NCI-H345 treated with DMSO at 0.1 percent for 48 hours (cell line): ENCODE measurements around the gene VOPP1.

Source experiments
- DNase-seq: peaks from one replicate; lab custom pipeline; 2025; ENCODE audit not compliant: unreplicated experiment; lab: John Stamatoyannopoulos, UW

Gene VOPP1

DNA sequence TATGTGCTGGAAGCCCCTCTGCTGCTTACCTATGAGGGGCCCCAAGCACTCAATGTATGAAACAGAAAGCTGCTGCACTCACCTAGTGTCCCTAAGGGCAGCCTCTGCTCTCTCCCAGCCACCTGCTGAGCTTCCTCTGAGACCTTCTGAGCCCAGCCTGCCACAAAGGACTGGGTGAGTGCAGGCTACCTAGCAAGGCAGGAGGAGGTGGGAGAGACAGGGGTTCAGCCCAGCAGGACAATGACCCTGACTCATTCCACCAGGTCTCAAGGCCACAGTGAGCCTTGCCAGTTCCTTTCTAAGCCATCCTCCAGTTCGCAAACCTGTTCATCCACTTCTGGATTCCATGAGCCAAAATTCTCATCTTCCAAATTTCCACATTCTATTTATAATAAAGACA lies 16.3 kb downstream of the VOPP1 start:
- DNase-seq: no peak

DNA sequence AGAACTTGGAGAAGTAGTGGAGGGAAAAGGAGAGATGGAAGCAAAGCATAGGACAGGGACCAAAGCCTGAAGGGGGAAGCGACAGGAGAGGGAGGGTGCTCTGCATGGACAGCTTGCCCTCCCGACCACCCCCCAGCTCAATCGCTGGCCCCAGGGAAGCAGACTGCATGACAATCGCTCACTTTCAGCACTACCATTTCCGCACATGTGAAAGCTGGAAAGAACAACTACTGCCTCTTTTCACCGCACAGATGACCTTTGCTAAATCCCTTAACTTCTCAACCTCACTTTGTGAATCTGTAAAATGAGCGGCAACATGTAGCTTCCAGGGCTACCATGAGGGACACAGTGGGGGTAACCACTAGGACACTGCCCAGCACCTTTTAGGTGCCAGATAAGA lies 17.1 kb downstream of the VOPP1 start:
- no peak for DNase-seq

DNA sequence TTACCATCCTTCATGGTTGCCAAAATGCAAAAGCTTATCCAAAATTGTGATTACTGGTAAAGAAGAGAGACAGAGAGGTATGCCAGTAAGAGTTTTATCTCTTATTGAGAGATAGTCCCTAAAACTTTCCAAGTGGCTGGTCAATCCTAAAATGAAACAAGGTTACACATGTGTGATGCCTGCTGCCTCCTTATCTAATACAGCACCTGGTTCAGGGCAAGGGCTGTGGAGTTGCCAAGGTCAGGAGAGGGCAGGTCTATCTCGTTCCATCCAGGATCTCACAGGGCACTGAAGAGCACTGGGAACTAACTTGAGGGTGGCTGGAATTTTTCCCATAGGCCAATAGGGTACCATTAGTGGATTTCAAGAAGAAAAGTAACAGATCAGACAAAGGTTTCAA lies 18.3 kb downstream of the VOPP1 start:
- DNase-seq: no peak

DNA sequence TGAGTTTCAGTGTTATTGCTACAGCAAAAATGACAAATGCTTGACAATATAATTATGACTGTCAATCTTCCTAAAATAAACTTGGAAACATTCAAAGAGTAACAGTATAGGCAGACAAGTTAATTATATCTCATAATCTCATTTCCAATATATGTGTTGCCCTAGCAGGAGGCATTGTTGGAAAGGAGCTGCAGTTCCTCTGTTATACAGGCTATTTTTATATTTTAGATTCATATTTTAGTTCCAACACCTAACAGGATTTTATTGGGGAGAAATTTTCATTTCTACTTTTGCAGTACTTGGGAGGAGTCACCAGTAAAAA lies 19.3 kb downstream of the VOPP1 start:
- DNase-seq: no peak

DNA sequence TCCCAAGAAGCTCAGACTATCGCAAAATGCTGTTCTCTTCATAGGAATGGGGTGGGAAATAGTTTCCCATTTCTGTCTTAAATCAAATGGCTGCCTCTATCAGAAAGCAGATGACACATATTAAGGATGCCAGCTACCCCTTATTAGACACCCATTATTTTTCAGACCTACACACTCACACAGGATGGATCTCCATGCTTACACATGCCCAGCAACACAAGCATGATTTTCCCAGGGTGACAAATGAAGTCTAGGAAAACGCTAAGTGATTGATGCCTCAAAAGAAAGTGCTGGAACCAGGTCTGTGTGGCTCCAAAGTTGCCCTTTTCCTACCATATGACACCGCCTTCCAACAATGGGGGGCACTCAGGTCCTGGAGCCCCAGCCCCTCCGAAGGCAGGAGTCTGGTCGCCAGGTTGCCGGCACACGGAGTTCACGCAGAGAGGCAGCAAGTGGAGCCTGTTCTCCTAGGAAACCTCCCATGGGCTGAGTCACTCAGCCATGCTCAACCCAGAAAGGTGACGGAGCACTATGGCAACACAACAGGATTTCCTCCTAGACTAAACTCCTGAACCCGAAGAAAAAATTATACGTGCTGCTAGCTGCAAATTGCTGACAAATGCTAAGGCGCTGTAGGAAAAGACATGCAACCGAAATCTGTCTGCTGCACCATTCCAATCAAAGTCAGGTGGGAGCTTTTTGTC lies 19.8 kb downstream of the VOPP1 start:
- no peak for DNase-seq

DNA sequence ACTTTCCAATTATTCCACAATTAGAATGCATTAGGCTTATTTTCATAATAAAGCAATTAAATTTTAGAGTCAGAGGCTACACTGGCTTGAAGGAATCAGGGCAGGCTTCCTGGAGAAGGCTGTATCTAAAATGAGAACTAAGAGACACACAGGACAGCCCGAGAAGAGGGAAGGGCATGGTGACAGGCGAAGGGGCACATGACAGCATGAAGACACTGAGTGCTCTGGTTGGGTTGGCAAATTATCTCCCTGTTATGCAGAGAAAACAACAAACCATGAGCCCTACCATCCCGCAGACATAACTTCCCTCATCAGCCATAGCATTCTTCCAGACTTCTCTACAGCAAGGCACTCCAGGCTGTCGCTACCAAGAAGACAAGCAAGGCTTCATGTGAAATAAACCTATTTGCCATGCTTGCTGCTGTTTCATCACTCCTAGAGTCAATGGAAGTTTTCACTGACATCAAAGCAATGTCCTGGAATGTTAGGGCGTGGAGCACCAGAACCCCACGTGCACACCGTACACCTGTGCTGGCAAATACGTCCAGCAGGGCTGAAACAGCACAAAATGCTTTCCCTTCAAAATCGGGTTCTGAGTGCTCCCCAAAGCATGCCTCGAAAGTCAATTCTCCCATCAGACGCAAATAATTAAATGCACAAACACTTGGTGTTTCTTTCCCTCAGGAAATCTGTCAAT lies 21.3 kb downstream of the VOPP1 start:
- DNase-seq: no peak

DNA sequence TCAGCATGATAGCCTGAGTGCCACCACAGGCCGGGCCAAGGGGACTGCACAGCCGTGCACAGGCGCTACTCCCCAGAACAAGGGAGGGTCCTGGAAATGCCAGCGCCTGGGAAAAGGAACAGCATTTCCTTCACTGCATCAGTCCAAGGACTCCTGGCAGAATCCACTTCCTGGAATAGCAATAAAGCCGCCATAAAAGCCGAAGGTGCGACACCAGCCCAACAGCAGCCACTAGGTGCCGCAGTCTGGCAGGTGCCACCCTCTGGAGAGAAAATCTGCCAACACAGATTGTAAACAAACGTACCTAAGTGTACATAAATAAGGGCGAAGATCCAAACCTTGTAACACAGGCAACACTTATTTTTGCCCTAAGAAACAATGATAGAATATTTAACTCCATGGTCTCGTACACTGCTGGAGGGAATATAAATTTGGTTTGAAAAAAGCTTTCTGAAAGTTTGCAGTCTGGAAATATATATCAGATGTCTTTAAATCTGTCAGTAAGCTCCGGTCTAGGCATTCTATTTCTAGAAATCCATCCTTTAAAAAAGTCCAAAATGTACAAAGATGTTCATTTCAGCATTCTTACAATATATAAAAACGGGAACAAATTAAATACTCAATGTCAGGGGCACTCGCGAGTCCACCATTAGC lies 22.2 kb downstream of the VOPP1 start:
- DNase-seq: no peak

DNA sequence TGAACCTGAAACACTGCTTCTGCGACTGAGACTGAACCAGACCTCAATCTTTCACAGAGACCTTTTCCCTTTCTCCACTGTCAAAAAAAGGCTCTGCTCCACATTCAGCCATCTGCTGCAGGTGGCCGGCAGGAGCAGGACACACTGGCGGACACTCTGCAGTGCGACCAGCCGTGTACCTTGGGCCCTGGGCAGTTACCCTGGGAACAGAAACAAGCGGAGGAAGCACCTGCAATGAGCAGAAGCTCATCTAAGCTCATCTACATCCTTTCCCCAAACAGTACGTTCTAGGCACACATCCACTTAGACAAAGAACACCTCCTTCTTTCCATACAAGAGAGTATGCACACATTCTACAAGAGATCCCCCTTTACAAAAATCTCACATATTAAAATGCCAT lies 22.8 kb downstream of the VOPP1 start:
- no peak for DNase-seq

DNA sequence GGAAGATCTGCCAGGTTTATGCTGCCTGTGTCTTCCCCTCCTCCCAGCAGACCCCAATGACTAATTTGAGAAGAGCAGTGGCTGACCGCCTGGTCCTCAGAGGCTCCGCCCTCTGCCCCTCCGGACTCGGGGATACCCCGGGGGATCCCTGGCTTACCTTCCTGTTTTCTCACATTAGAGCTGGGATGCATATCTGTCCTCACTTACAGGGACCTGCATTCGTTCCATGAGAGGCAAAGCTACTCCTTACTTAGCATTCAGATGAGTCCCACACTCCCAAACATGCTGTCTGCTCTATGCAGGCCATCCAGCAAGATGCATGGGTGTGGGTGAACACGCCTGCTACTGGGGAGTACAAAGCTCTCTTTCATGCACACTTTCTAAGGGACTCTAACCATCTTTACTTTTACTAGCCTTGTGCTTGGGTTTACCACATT lies 24.0 kb downstream of the VOPP1 start:
- no peak for DNase-seq

DNA sequence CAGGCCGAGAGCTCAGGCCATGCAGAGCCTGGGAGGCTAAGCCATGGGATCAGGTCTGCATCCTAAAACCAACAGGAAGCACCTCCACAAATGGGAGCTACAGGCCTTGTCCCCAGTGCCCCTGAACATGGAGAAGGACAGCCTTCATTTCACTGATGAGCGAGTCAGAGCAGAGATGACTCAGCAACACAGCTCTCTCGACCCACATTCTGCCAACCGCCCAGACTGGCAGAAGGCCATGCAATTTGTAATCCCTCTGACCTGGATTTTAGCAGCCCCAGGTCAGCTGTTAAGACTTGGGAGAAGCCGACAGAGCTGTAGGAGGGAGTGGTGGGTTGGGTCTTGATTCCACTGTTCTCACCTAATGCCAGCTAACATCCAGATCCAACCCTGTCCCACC lies 25.5 kb downstream of the VOPP1 start:
- DNase-seq: no peak

DNA sequence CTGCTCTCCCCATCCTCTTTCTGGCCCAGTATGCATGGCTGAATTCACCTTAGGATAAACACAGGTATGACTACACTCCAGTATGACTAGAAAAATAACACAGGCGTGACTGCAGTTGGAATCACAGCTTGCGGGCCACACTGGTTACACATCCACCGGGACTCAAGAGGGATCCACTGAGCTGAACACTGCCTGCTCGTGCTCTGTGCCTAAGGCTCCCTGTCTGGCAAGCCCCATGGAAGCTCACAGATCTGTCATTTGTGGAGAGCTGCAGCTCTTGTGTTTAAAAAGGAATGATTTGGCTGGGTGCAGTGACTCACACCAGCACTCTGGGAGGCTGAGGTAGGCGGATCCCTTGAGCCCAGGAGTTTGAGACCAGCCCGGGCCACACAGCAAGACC lies 26.8 kb downstream of the VOPP1 start:
- no peak for DNase-seq

DNA sequence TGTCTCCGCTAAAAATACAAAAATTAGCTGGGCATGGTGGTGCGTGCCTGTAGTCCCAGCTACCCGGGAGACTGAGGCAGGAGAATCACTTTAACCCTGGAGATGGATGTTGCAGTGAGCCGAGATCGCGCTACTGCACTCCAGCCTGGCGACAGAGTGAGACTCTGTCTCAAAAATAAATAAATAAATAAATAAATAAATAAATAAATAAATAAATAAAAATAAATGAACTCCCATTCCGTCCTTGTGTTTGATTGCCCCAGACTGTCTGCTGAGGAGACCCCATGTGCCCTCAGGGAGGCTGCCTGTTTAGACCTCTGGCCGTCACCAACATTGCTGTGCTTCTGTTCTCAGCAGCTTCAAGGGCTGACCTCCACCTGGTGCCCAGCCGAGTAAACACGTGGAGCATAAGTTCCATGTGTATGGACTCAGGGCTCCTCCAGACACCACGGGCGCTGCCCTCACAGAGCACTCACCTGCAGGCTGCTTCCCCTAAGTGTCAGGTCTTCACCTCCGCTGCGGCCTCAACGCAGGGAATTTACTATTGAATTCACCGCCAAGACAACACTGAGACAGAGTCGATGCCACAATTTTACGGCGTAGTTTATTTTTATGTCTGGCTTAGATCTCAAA lies 32.0 kb downstream of the VOPP1 start:
- DNase-seq: no peak

DNA sequence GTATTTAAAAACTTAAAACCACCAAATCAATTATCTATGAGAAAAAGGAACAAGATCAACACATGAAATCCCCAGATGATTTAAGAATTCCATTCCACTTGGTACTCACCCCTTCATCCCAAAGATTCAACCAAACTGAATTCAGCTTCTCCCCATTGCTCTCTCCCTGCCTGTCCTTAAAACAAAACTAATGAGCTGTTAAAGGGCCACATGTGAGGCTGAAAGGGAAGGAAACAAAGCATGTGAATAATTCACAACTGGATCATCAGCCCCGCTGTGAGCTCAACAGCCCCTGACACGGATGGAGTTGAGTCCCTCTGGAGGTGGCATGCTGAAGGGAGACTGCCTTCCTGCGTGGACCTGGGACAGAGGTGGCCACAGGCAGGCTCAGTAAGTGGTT lies 32.9 kb downstream of the VOPP1 start:
- no peak for DNase-seq

DNA sequence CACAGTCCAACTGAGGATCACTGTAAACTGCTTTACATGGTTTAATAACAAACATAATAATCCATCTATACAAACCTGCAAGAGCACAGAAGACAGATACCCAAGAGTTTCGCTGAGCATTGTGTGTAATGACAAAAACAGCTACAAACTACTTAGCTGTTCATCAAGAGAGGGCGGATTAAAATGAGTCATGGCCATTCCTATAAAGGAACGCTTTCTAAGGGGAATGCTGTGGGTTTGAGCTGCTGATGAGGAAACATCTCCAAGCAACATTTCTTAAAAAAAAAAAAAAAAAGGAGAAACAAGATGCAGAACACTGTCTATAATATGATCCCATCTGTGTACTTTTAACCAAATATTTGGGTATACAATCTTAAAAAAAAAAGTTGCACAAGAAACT lies 33.8 kb downstream of the VOPP1 start:
- no peak for DNase-seq

DNA sequence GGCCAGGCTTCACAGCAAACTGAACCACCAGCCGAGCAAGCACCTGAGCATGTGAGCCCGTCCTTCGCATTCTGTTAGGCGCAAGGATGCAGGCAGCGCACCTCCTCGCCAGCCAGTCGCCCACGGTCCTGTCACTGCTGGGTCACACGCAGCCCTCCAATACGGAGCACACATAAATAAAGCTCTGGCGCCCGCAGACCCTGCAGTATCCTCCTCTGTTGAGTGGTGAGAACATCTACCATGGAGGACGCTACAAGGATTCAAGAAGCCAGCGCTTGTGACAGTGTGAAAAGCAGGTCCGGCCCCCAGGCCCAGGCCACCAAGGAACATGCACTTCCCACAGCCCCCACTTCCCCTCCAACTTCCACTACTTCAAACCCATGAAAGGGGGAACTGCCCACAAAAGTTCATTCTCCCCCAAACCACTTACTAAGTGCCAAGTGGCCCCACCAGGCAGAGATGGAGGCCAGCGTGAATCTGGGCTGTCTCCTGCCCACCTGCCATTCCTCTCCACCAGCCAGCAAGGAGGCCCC lies 34.8 kb downstream of the VOPP1 start:
- no peak for DNase-seq

DNA sequence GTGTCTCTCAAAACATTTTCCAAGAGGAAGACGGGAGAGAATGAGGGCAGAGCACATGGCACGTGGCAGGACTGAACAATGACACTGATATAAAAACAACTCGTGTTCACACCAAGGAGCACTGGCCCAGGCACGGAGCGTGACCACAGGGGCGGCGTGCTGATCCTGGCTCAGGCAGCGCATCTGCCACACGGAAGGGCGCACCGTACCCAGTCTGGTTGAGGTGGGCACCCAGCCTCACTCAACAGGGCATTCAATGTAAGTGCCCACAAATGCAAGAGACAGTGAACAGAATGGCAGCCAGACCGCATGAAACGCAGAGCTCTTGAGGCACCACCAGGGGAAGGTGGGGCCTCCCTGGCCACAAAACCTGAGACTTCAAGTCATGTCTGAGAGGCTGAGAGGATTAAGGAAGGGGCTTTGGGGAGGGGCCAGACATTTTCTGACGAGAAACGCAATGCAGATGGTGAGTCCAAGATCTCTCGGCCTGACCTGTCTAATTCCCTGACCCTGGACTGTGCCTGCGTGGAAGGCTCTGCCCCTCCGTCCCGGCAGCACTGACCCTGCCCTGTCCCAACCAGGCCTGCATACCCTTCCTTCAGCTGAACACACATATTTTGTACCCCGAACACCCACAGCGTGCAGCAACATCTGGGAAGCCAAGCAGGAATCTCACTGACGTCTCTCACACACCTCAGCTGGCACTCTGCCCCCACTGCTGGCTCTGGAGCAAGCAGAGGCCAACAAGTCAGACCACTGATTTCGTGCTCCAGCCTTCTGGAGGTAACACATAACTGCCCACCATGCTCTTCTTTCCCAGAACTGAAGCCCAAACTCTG lies 35.5 kb downstream of the VOPP1 start:
- no peak for DNase-seq

DNA sequence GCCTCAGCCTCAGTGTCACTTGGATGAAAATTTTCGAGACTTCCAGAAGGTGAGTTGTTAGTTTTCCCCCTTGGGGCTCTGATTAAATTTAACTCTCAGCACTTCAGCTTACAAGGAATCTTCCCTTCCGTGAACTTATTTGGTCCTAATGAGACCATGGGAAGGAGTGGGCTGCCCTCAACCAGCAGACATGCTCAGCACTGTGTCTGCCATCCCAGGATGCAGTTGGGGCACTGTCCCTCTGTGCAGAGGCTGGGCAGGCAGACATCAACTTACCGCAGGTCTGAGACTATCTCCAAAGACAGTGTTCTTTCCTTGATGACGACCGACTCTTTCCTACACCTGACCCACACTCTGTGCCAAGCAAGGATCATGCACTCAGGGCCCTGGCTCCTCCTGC lies 36.7 kb downstream of the VOPP1 start:
- no peak for DNase-seq

DNA sequence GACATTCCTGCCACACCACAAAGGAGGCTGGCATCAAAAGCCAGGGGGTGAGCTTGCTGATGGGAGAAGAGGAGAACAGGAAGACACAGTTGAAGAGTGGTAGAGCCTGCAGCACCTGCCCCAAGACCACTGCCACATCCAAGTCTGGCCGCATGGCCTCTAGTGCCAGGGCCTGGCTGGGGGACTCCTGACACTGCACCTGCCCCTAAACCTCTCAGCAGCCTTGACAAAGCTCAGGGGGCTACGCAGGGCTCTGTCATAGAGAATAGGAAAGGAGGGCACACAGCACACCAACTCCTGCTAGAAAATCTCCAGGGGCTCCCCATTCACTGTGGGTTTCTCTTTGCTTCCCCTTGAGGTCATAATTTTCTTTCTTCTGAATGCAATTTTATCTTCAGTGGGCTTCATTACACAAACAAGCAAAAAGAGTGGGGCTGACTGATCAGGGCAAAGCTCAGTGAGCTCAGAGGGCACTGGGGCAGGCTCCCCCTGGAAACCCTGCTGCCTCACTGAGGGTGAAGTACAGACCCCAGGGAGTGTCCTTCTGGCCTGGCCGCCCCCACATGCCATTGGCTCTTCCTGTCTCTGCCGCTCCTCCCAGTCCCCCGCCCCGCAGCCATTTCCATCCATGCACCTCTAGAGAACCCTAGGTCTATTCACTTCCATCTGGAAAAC lies 37.2 kb downstream of the VOPP1 start:
- DNase-seq: no peak

DNA sequence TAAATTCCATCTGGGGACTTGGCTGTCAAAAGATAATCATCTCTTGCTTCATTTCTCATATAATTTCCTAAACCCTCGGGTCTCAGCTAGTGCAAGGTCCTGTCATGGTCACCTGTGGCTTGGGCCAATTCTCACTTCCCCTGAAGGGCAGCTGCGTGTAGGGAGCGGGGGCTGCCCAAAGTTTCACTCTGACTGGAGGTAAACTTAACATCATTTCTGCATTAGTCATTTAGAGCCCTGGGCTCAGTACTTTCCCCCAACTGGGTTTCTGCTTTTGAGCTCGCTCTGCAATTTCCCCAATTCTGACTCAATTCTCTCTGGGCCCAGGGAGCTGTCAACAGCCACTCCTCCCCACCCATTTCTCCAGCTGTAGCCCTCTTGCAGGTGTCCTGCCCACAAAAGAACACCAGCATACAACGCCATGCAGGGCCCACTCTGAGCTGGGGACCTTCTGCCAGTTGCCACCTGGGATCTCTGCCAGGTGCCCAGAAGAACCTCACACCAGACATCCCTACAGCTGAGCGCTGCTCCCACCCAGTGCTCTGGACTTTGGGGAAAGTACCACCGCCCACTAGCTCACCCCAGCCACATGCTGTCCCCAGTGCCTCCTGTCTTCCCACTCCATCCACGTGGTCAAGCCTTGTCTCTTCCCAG lies 37.9 kb downstream of the VOPP1 start:
- no peak for DNase-seq

DNA sequence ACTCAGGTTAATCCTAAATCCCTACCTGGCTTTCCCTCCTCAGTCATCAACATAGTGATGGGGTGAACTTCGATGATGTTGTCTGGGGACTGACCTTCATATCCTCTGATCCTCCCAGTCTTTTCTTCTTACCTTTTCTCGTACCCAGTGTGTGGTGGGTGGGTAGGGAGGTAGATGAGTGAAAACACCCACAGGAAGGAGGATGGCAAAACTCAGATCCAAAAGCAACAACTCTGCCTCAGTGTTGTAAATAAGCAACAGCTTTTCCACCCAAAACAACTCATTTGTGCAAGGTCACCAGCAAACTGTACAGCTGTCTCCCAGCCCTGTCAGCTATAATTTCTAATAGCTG lies 38.6 kb downstream of the VOPP1 start:
- no peak for DNase-seq
